DOHH2 (cell line): ENCODE measurements around the gene METTL9.
"Not testable (repeated sequence)": the region's sequence is repeated elsewhere in the genome, so short reads cannot be mapped to it uniquely, and the experiment has no call there.

Experiments
- CTCF ChIP-seq: fragments of 200-600 bp; sonication (generic); IDR thresholded peaks from one replicate; pipeline ENCODE4 v1.5.1; 2014; ENCODE audit warnings: antibody characterized with exemption, mild to moderate bottlenecking, low read depth, low read length; ENCODE audit not compliant: poor library complexity, severe bottlenecking
- EZH2phosphoT487 ChIP-seq: fragments of 200-600 bp; sonication (generic); IDR thresholded peaks from 2 replicates; pipeline ENCODE4 v1.6.1; 2017; ENCODE audit warnings: borderline replicate concordance, mild to moderate bottlenecking, antibody characterized with exemption, low read length, moderate library complexity, mixed read lengths

- TF ChIP-seq CTCF, EZH2phosphoT487: not testable (repeated sequence)
Observed at GRCh38 chr16:21550435-21550834, 48.9 kb upstream of the METTL9 start.
